PFSK-1 (cell line): ENCODE data around the gene VAV3.

ENCODE experiments used
- FOXP2 ChIP-seq: optimal IDR thresholded peaks from 2 replicates; pipeline ENCODE3; 2011; ENCODE audit warnings: borderline replicate concordance, control low read depth, inconsistent platforms; ENCODE audit not compliant: insufficient read depth; ENCODE audit errors: extremely low read length, extremely low read depth
- POLR2AphosphoS5 ChIP-seq: IDR thresholded peaks from 2 replicates; pipeline ENCODE4 v1.6.1; 2012; ENCODE audit warnings: low read depth, mild to moderate bottlenecking, control low read depth, low read length, moderate library complexity
- SIN3A ChIP-seq: IDR thresholded peaks from 2 replicates; pipeline ENCODE4 v1.6.1; 2012; ENCODE audit warnings: mild to moderate bottlenecking, low read length, moderate library complexity, borderline replicate concordance; ENCODE audit not compliant: insufficient read depth
- TAF1 ChIP-seq: IDR thresholded peaks from 2 replicates; pipeline ENCODE4 v1.6.1; 2012; ENCODE audit warnings: low read length, control low read depth, borderline replicate concordance; ENCODE audit not compliant: insufficient read depth
- TF ChIP-seq, protein P1 (sequence below), 2 experiments: IDR thresholded peaks; 2 replicates each; pipeline versions ENCODE4 v1.6.1 to v1.8.0; 2011 to 2012; ENCODE audit warnings: low read depth in 2 of 2, low read length in 2 of 2, control low read depth in 1 of 2, inconsistent platforms in 1 of 2, mild to moderate bottlenecking in 1 of 2, moderate library complexity in 1 of 2; ENCODE audit not compliant: insufficient read depth in 1 of 2

VAV3 gene

DNA sequence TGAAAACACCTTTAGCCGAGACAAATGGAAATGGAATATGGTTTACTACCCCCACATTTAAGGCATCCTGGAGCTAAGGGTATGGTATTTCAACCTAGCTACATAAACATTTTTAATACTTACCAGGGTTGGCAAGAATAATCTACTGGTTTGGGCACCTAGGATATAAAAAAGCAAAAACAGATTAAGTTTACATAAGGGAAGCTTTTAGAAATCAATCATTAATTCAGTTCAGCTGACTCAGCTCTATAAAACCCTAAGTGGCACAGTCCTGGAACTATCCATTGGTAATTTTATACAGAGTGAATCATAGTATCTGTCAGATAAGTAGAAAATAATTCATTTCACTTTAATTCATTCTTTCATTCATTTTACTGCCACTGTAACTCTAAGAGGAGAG lies 355.2 kb downstream of the VAV3 start:
- TF ChIP-seq POLR2AphosphoS5 (no peak), FOXP2 (no peak), TAF1 (no peak), SIN3A (no peak)
- TF ChIP-seq, protein P1, sequence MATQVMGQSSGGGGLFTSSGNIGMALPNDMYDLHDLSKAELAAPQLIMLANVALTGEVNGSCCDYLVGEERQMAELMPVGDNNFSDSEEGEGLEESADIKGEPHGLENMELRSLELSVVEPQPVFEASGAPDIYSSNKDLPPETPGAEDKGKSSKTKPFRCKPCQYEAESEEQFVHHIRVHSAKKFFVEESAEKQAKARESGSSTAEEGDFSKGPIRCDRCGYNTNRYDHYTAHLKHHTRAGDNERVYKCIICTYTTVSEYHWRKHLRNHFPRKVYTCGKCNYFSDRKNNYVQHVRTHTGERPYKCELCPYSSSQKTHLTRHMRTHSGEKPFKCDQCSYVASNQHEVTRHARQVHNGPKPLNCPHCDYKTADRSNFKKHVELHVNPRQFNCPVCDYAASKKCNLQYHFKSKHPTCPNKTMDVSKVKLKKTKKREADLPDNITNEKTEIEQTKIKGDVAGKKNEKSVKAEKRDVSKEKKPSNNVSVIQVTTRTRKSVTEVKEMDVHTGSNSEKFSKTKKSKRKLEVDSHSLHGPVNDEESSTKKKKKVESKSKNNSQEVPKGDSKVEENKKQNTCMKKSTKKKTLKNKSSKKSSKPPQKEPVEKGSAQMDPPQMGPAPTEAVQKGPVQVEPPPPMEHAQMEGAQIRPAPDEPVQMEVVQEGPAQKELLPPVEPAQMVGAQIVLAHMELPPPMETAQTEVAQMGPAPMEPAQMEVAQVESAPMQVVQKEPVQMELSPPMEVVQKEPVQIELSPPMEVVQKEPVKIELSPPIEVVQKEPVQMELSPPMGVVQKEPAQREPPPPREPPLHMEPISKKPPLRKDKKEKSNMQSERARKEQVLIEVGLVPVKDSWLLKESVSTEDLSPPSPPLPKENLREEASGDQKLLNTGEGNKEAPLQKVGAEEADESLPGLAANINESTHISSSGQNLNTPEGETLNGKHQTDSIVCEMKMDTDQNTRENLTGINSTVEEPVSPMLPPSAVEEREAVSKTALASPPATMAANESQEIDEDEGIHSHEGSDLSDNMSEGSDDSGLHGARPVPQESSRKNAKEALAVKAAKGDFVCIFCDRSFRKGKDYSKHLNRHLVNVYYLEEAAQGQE (IDR thresholded peaks at IDR 0.05; ENCODE audit: insufficient read depth in 1 of 2, low read depth in 2 of 2, low read length in 2 of 2), result no peak

DNA sequence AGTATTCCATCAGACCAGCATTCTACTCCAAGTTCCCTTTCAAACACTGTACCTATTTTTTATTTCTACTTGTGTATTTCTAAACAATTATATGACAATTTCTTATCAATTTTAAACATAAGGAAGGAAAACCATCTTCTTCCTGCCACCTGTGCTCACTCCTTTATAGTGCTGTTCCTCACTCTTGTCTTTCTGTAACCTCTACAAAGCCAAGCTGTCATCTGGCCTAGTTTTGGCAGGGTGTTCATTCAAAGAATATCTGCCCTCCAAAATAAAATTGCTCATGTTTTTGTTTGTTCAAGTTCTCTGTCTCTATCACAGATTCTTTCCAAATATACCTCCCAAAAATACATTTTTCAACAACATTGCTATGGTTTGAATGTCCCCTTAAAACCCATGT lies 360.2 kb downstream of the VAV3 start:
- TF ChIP-seq FOXP2 (no peak), POLR2AphosphoS5 (no peak), TAF1 (no peak), SIN3A (no peak)
- TF ChIP-seq, protein P1 (IDR thresholded peaks at IDR 0.05; ENCODE audit: insufficient read depth in 1 of 2, low read depth in 2 of 2, low read length in 2 of 2), result no peak

DNA sequence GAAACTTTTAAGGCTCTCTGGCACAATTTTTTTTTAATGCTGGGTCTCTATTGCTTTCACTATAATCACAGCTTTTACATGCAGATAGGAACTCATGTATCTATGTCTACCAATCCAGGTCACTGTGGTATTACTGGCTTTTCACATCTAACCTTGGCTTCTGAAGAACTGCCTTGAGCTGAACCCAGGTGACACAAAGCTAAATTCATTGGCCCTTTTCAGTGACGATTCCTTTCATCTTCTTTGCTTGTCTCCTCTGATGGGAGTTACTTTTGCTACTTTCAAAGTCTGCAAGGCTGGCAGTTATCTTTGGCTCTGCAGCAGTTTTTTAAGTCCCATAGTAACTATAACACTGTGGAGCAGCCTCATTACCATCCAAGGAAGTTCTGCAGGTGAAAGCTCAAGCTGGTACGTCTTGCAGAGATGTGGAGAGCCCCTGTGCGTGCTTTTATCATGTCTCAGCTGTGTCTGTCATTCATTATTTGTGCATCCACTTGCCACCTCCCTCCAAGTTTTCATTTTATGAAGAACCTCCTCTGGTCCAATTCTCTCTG lies 364.3 kb downstream of the VAV3 start:
- TF ChIP-seq FOXP2, result no peak
- no peak for TF ChIP-seq POLR2AphosphoS5
- TF ChIP-seq, protein P1 (IDR thresholded peaks at IDR 0.05; ENCODE audit: insufficient read depth in 1 of 2, low read depth in 2 of 2, low read length in 2 of 2), result no peak

DNA sequence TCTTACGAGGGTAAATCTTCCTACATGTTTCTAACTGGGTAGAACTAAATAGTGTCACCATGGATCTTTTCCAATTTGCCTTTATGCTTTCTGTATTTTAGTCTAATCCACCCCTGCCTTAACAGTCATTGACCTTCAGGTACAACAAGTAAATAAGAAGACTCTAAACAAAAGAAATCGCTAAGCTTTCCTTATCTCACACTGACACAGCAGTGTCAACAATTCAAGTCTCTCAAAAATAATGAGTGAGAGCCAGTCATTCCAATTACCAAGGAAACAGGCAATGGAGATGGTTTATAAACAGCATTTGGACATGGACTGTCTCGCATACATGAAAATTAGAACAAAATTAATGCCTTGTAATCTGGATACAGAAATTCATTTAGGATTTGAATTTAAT lies 365.8 kb downstream of the VAV3 start:
- TF ChIP-seq TAF1 (no peak), SIN3A (no peak), FOXP2 (no peak), POLR2AphosphoS5 (no peak)
- TF ChIP-seq, protein P1 (IDR thresholded peaks at IDR 0.05; ENCODE audit: insufficient read depth in 1 of 2, low read depth in 2 of 2, low read length in 2 of 2), result no peak

DNA sequence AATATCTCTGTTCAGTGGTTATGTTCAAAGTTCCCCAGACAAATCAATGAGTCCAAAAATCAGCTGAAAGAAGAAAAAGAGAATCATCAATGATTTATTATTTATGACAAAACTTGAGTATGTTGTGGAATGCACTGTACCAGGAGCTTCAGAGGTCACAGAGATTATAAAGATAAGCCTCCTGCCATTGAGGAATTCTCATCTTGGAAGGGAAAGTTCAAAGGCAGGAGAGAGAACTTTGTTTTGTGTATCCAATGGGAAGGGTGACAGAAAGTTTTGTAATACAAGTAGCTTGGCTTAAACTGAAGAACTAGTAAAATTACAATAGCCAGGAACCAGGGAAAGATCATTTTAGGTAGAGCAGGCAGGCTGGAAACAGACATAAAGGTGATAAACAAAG lies 367.7 kb downstream of the VAV3 start:
- TF ChIP-seq SIN3A, result no peak
- TF ChIP-seq FOXP2, result no peak
- TF ChIP-seq TAF1, result no peak
- TF ChIP-seq POLR2AphosphoS5, result no peak
- TF ChIP-seq, protein P1 (IDR thresholded peaks at IDR 0.05; ENCODE audit: insufficient read depth in 1 of 2, low read depth in 2 of 2, low read length in 2 of 2), result no peak
